OCI-LY1 (cell line): ENCODE measurements around the gene GRHPR.

Experiments
- EZH2 ChIP-seq: fragments of 200-600 bp; sonication (generic), shearing (Covaris generic); IDR thresholded peaks from 2 replicates; pipeline ENCODE4 v1.8.0; 2017; ENCODE audit warnings: borderline replicate concordance, mixed run types, mild to moderate bottlenecking, antibody characterized with exemption, low read length, moderate library complexity, mixed read lengths
- TF ChIP-seq, protein P1 (sequence below): fragments of 200-600 bp; sonication (generic), shearing (Covaris generic); IDR thresholded peaks from 2 replicates; pipeline ENCODE4 v1.5.1; 2017; ENCODE audit warnings: mild to moderate bottlenecking, antibody characterized with exemption, low read length, moderate library complexity, mixed read lengths

DNA sequence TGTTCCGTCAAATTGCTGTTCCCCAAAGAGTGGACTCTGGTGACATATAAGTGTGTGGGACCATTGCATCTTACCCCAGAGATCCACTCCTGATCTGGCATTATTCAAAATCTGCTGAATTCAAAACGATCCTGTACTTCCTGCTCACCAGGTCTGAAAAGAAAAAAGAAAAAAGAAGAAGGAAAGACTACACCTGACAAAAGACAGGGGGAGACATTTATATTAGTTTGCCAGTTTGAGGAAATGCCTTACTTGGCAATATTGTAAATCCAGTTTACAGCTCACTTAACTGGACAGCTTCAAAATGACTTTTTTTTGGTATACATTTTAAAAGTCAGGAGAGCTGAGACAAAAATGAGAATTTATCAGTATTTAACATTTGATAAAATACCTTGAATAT, 15.0 kb upstream of the GRHPR start:
- TF ChIP-seq, protein P1, sequence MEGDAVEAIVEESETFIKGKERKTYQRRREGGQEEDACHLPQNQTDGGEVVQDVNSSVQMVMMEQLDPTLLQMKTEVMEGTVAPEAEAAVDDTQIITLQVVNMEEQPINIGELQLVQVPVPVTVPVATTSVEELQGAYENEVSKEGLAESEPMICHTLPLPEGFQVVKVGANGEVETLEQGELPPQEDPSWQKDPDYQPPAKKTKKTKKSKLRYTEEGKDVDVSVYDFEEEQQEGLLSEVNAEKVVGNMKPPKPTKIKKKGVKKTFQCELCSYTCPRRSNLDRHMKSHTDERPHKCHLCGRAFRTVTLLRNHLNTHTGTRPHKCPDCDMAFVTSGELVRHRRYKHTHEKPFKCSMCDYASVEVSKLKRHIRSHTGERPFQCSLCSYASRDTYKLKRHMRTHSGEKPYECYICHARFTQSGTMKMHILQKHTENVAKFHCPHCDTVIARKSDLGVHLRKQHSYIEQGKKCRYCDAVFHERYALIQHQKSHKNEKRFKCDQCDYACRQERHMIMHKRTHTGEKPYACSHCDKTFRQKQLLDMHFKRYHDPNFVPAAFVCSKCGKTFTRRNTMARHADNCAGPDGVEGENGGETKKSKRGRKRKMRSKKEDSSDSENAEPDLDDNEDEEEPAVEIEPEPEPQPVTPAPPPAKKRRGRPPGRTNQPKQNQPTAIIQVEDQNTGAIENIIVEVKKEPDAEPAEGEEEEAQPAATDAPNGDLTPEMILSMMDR: peak; percentile 71
- TF ChIP-seq EZH2: no peak
